Stimulated activated CD8-positive, alpha-beta memory T cell treated with anti-CD3 and anti-CD28 coated beads, Interleukin-15, amount 100 ng/mL, for 4 hours (primary cell): ENCODE measurements around the gene CLCN4.
A peak's percentile ranks its signal among the peaks of the same experiment; 100 is the strongest.

ENCODE experiments used
- DNase-seq, 2 donors: peaks; one replicate each; pipeline ENCODE4 v3.0.0-alpha.2; 2020; ENCODE audit warnings: low read depth in 2 of 2

CLCN4 gene

GRCh38 chrX:10156199-10157031 is at the start of gene CLCN4:
Gene CLCN4 (plus strand): TSS chrX:10156975. CDS start chrX:10185033, 28,058 bp downstream.
- DNase-seq: no peak

GRCh38 chrX:10107483-10107882 is 49.3 kb upstream of the CLCN4 start:
- no peak for DNase-seq

GRCh38 chrX:10108288-10108687 is 48.5 kb upstream of the CLCN4 start:
- DNase-seq: no peak

- DNase-seq: no peak
Observed at GRCh38 chrX:10109695-10110094, 47.1 kb upstream of the CLCN4 start.

- DNase-seq: no peak
Observed at GRCh38 chrX:10110316-10110935, 46.3 kb upstream of the CLCN4 start.

- DNase-seq: peak; percentile 32 to 68
Observed at GRCh38 chrX:10110984-10111363, 45.8 kb upstream of the CLCN4 start.

- DNase-seq: peak in 1 of 2 donors; percentile 35
Observed at GRCh38 chrX:10111364-10112148, 45.2 kb upstream of the CLCN4 start.

- DNase-seq: no peak
Observed at GRCh38 chrX:10112510-10112909, 44.3 kb upstream of the CLCN4 start.

GRCh38 chrX:10115082-10115481 is 41.7 kb upstream of the CLCN4 start:
- DNase-seq: no peak

GRCh38 chrX:10117301-10117700 is 39.5 kb upstream of the CLCN4 start:
- no peak for DNase-seq

- DNase-seq: no peak
Observed at GRCh38 chrX:10117864-10118377, 38.9 kb upstream of the CLCN4 start.

- DNase-seq: no peak
Observed at GRCh38 chrX:10118530-10118929, 38.2 kb upstream of the CLCN4 start.

- peak; percentile 28 to 35 for DNase-seq
Observed at GRCh38 chrX:10119399-10119990, 37.3 kb upstream of the CLCN4 start.

GRCh38 chrX:10120331-10120730 is 36.4 kb upstream of the CLCN4 start:
- no peak for DNase-seq

- DNase-seq: no peak
Observed at GRCh38 chrX:10120828-10121227, 35.9 kb upstream of the CLCN4 start.

GRCh38 chrX:10121787-10122186 is 35.0 kb upstream of the CLCN4 start:
- no peak for DNase-seq

- DNase-seq: no peak
Observed at GRCh38 chrX:10124506-10125247, 32.1 kb upstream of the CLCN4 start.

- DNase-seq: no peak
Observed at GRCh38 chrX:10125248-10125615, 31.5 kb upstream of the CLCN4 start.

- DNase-seq: no peak
Observed at GRCh38 chrX:10126044-10126443, 30.7 kb upstream of the CLCN4 start.

- no peak for DNase-seq
Observed at GRCh38 chrX:10126834-10127233, 29.9 kb upstream of the CLCN4 start.

- no peak for DNase-seq
Observed at GRCh38 chrX:10128386-10128785, 28.4 kb upstream of the CLCN4 start.
